HepG2 (cell line): ENCODE measurements around the gene SLC38A8. TPM values are rescaled to one million over a fixed set of nuclear protein-coding genes. Genes with fewer than 3 reads are reported as not detected.

Experiments used
- ATAC-seq: fragments of 200-7000 bp; cut with Tn5 transposase; 3 replicates; pipeline ENCODE4 v1.9.1; 2020; ENCODE audit warnings: mild to moderate bottlenecking, moderate library complexity
- BruUV-seq: library from RNA; stranded (reverse); fragments of 400-500 nt; replicated peaks from 2 replicates; lab custom pipeline; 2021; lab: Mats Ljungman, UMichigan
- CTCF ChIA-PET: fragments of 300-600 bp; formaldehyde crosslinking; extraction: SDS; loops from one replicate; lab custom pipeline; 2021; ENCODE audit warnings: low total read pairs, inconsistent platforms, low intra/inter-chr PET ratio; lab: Yijun Ruan, JAX
- POLR2A ChIA-PET: fragments of 350-600 bp; sonication (Branson Sonifier 250); formaldehyde crosslinking; loops from one replicate; lab custom pipeline; 2020; ENCODE audit warnings: antibody characterized with exemption, inconsistent platforms; lab: Yijun Ruan, JAX
- DNase-seq: peaks from one replicate; pipeline ENCODE4 v3.0.0-alpha.2; 2015; ENCODE audit warnings: low spot score
- FAIRE-seq: peaks from 3 replicates; lab custom pipeline; 2011; peaks lifted over from hg19 to GRCh38; lab: Jason Lieb, UNC
- H2AFZ ChIP-seq: one replicate; pipeline ENCODE4 v1.6.1; 2011; ENCODE audit warnings: low read length, inconsistent platforms
- H3K27ac ChIP-seq: fragments of 300-600 bp; 3 replicates; pipeline ENCODE4 v1.8.0; 2011; ENCODE audit warnings: mixed run types, mild to moderate bottlenecking, mixed read lengths, low read length, inconsistent platforms; ENCODE audit not compliant: insufficient read depth; ENCODE audit errors: extremely low read length
- H3K27me3 ChIP-seq, 2 experiments: fragments of 200-600 bp in 1 of 2; 2 replicates in 1 of 2; 3 replicates in 1 of 2; pipeline versions ENCODE4 v1.6.0 to v1.8.0; 2011; ENCODE audit warnings: low read length in 2 of 2, mild to moderate bottlenecking in 2 of 2, moderate library complexity in 2 of 2, inconsistent platforms in 1 of 2; ENCODE audit not compliant: insufficient read depth in 2 of 2, control insufficient read depth in 1 of 2
- H3K36me3 ChIP-seq, 2 experiments: fragments of 200-600 bp in 1 of 2; replicated peaks in 1 of 2; 2 replicates in 1 of 2; 3 replicates in 1 of 2; pipeline versions ENCODE4 v1.5.1 to v1.8.0; 2011; ENCODE audit warnings: low read length in 2 of 2, inconsistent platforms in 1 of 2; ENCODE audit not compliant: insufficient read depth in 2 of 2, control insufficient read depth in 1 of 2
- H3K4me1 ChIP-seq: 2 replicates; pipeline ENCODE4 v1.5.1; 2012; ENCODE audit warnings: low read length, inconsistent platforms; ENCODE audit not compliant: insufficient read depth
- H3K4me2 ChIP-seq: 2 replicates; pipeline ENCODE4 v1.6.0; 2011; ENCODE audit warnings: low read depth, low read length, inconsistent platforms
- H3K4me3 ChIP-seq, 3 experiments: fragments of 200-600 bp in 1 of 3; sonication (generic), shearing (Covaris generic) in 1 of 3; replicated peaks in 1 of 3; 2 replicates each; pipeline ENCODE4 v1.5.1; 2011 to 2016; ENCODE audit warnings: low read length in 3 of 3, inconsistent platforms in 2 of 3, low read depth in 2 of 3, mild to moderate bottlenecking in 2 of 3, control low read depth in 1 of 3, mixed read lengths in 1 of 3; ENCODE audit not compliant: insufficient read depth in 1 of 3
- H3K79me2 ChIP-seq: one replicate; pipeline ENCODE4 v1.6.1; 2011; ENCODE audit warnings: low read length, inconsistent platforms; ENCODE audit not compliant: insufficient read depth
- H3K9ac ChIP-seq: 2 replicates; pipeline ENCODE4 v1.6.0; 2011; ENCODE audit warnings: mild to moderate bottlenecking, low read depth, low read length, inconsistent platforms; ENCODE audit not compliant: insufficient read depth
- H3K9me3 ChIP-seq: 2 replicates; pipeline ENCODE4 v1.5.1; 2012; ENCODE audit warnings: mild to moderate bottlenecking, low read length
- H4K20me1 ChIP-seq: 2 replicates; pipeline ENCODE4 v1.6.0; 2011; ENCODE audit warnings: inconsistent platforms, mild to moderate bottlenecking, low read length, moderate library complexity; ENCODE audit not compliant: insufficient read depth
- KDM3A ChIP-seq: IDR thresholded peaks from 2 replicates; pipeline ENCODE4 v1.6.1; 2018; ENCODE audit warnings: low read depth, missing compliant biosample characterization
- ZBTB26 ChIP-seq: IDR thresholded peaks from 2 replicates; pipeline ENCODE4 v1.6.1; 2016; ENCODE audit warnings: missing compliant biosample characterization, missing genetic modification reagents, borderline replicate concordance
- ZNF781 ChIP-seq: sonication (generic); formaldehyde crosslinking; IDR thresholded peaks from 2 replicates; pipeline ENCODE4 v1.5.1; 2020; ENCODE audit warnings: borderline replicate concordance, mild to moderate bottlenecking, missing genetic modification reagents; ENCODE audit errors: not compliant biosample characterization
- WGBS: methylation state at CpG from one replicate; pipeline ENCODE4 v1.1.6; 2017; ENCODE audit warnings: low lambda C conversion rate; 5-methylcytosine and 5-hydroxymethylcytosine counted together
- in situ Hi-C: cut with HindIII; loops from 2 replicates; pipeline ENCODE4 v1.10.0; 2017; ENCODE audit warnings: low pct_unique_long_range_greater_than_20kb; ENCODE audit not compliant: extremely low pct_ligation_motif_present
- intact Hi-C: fragments of 100-400 bp; cut with micrococcal nuclease; formaldehyde crosslinking; loops from one replicate; pipeline ENCODE4 v1.10.0; 2022; ENCODE audit not compliant: unreplicated experiment
- polyA plus RNA-seq, 8 experiments: library from polyadenylated mRNA; depleted of rRNA in 3 of 8; stranded (reverse) in 7 of 8; unstranded in 1 of 8; fragments of >200 nt; fragmentation: Illumina TruSeq in 4 of 8; extraction: Trizol in 4 of 8; gene quantifications; 2 replicates each; pipeline versions ENCODE4 v1.2.1 to v1.2.3, GENCODE V29; 2011 to 2016; ENCODE audit warnings: low read depth in 4 of 8, missing spikeins in 1 of 8, mixed read lengths in 1 of 8; ENCODE audit not compliant: insufficient read depth in 1 of 8
- total RNA-seq, 5 experiments: library from RNA; depleted of rRNA; stranded (reverse); fragments of >200 nt; fragmentation: Illumina TruSeq; extraction: Trizol; gene quantifications; 2 replicates each; pipeline ENCODE4 v1.2.3, GENCODE V29; 2016; ENCODE audit warnings: low read depth in 1 of 5

SLC38A8 gene
- total and polyA plus RNA-seq, 2 of the 13 experiments (the other 11 are each of a cell fraction or from before 2014, with no cell fraction given) = 0.24 to 0.37 TPM

- POLR2A ChIA-PET = interaction anchor here (1.4 kb wide), 1 partner anchor 15 kb away, joined by 3 read pairs; no protein-coding TSS in a partner anchor
- H2AFZ ChIP-seq = no peak overlapping the region
- intact Hi-C loops = loop anchor here (5.0 kb wide), 2 partner anchors 72 to 937 kb away; partner anchors contain the start of gene SLC38A8
- TF ChIP-seq ZBTB26 (CRISPR knock-in tag) (no peak), ZNF781 (CRISPR knock-in tag) (no peak), KDM3A (CRISPR knock-in tag) (no peak)
- H3K27ac ChIP-seq = no peak overlapping the region
- peaks cover 17% of the 10 kb centered on the region for H3K4me1 ChIP-seq
- H4K20me1 ChIP-seq = peaks cover 14% of the 10 kb centered on the region; the same call in 1 of the 2 replicates
- H3K36me3 ChIP-seq = peaks cover 8% of the 10 kb centered on the region in 2 experiments; a peak in 4 of 5 replicates
- H3K9me3 ChIP-seq = no peaks in the 10 kb centered on the region
- in situ Hi-C loops = loop anchor here (25.0 kb wide), 1 partner anchor 217 kb away; the partner anchor contains the start of genes ADAD2 and TAF1C
- CTCF ChIA-PET = no interaction called here
- peaks cover 3 to 40% of the 10 kb centered on the region in 2 experiments; a peak in 4 of 5 replicates for H3K27me3 ChIP-seq
- BruUV-seq = no TSS peak
- FAIRE-seq (no peak), DNase-seq (no peak), ATAC-seq (peak; percentile 3)
- H3K9ac ChIP-seq = no peak overlapping the region
- no peak overlapping the region for H3K4me2 ChIP-seq
- whole genome bisulfite sequencing = 60% methylated on average over 17 of the region's 18 CpGs
- H3K4me3 ChIP-seq = no peak overlapping the region
- no peaks in the 10 kb centered on the region for H3K79me2 ChIP-seq
Observed at GRCh38 chr16:83969771-83970429, 72.7 kb downstream of the SLC38A8 start.
